OCI-LY1 (cell line): ENCODE measurements around the gene RAB11FIP4.

ENCODE experiments used
- CTCF ChIP-seq: fragments of 200-600 bp; sonication (generic), shearing (Covaris generic); IDR thresholded peaks from 2 replicates; pipeline ENCODE4 v1.5.1; 2017; ENCODE audit warnings: mild to moderate bottlenecking, antibody characterized with exemption, low read length, moderate library complexity, mixed read lengths
- EZH2 ChIP-seq: fragments of 200-600 bp; sonication (generic), shearing (Covaris generic); IDR thresholded peaks from 2 replicates; pipeline ENCODE4 v1.8.0; 2017; ENCODE audit warnings: borderline replicate concordance, mixed run types, mild to moderate bottlenecking, antibody characterized with exemption, low read length, moderate library complexity, mixed read lengths

- TF ChIP-seq CTCF (no peak), EZH2 (no peak)
Measured at GRCh38 chr17:31581491-31581890, 190.0 kb downstream of the RAB11FIP4 start.
